CD4-positive, alpha-beta T cell treated with Interleukin-6 at 100 ng/mL for 8 hours (primary cell): Measurements from ENCODE around the gene NPDC1.
A peak's percentile ranks its signal among the peaks of the same experiment; 100 is the strongest.
"Not testable (repeated sequence)": the region's sequence is repeated elsewhere in the genome, so short reads cannot be mapped to it uniquely, and the experiment has no call there.

Experiments used
- DNase-seq: peaks from one replicate; pipeline ENCODE4 v3.0.0-alpha.2; 2020; ENCODE audit warnings: mixed read lengths, low spot score

NPDC1 gene

DNA sequence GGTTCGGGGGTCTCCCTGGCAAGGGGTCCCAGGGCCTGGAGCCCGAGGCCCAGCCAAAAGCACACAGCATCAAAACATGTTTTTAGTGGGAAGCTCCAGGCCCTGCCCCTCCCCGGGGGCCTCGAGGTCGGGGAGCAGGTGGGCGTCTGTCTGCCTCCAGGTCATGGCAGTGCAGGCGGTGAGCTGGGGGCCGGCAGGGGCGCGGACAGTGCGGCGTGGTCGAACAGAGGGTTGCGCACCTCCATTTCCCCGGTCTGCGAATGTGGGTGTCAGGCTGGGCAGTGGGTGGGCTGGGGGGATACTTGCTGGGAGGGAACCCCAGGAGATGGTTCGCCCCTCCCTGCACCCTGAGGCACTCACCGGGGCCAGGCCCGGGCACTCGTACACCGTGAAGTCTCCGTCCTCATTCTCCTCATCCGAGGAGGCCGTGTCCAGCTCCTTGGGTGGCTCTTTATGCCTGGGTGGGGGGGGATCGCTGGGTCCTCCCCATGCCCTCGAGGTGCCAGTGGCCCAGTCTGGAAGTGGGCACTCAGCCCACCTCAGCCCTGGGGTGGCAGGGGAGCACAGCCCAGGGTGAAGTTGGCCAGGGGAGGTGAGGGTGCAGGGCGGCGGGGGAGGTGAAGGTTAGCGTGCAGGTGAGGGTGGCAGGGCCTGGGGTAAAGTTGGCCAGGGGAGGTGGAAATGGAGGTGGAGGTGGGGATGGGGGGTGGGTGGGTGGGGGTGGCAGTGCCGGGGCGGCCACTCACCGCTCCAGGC, 6.2 kb downstream of the NPDC1 start:
- no peak for DNase-seq

DNA sequence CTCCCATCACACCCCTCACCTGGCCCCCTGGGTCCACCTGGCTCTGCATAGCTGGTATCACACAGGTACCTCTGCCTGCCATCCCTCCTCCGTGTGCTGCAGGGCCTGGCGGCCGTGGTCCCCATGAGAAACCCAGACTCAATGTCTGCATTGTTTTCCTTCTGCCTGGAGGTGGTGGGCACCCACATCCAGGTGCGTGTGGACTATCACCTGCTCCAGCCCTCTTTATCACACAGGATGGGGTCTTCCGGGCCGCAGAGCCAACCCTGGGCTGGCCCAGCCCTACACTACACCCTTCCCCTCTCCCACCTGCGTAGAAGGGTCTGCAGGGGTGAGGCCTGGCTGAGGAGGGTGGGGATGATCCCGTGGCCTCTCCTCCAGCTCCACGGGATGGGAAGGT, 7.1 kb downstream of the NPDC1 start:
- DNase-seq: no peak

DNA sequence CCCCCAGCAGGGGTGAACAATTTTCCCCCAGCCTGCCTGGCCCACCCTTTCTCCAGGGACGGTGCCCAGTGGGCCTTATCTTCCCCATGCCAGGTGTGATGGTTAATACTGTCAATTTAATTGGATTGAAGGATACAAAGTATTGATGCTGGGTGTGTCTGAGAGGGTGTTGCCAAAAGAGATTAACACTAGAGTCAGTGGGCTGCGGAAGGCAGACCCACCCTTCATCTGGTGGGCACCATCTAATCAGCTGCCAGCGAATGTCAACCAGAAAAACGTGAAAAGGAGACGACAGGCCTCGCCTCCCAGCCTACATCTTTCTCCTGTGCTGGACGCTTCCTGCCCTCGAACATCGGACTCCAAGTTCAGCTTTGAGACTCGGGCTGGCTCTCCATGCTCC, 8.5 kb downstream of the NPDC1 start:
- no peak for DNase-seq

DNA sequence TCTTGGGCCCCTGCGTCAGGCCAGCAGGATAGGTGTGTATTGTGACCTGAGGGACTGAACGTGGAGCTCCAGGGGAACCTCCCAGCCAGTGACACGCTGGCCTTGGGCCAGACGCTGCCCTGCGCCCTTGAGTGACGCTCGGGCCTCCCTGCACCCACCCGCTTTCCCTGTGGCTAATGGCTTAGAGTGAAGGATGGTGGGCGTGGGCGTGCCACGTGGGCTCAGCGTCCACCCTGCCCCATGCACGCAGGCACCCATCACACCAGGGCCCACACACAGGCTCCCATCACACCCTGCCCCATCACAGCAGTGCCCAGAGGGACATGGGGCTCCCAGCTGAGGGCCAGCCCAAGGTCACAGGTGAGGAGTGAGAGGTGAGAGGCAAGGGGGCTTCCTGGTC, 8.9 kb downstream of the NPDC1 start:
- no peak for DNase-seq

DNA sequence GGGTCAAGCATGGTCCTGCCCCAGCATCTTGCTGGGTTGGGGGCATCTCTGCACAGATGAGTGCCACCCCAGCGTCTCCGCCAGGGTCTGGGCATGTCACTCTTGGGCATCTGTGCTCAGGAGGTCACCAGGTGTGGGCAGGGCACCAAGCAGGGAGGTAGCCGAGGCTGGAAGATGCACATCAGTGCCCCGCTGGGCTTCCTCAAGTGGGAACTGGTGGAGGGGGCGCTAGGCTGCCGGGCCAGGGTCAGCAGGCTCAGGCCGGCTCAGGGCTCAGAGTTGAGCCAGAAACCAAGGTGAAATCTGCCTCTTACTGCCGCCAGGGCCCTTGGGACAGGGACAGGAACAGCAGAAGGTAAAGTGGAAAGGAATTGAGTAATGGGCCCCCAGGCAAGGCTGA, 10.0 kb downstream of the NPDC1 start:
- DNase-seq: no peak

DNA sequence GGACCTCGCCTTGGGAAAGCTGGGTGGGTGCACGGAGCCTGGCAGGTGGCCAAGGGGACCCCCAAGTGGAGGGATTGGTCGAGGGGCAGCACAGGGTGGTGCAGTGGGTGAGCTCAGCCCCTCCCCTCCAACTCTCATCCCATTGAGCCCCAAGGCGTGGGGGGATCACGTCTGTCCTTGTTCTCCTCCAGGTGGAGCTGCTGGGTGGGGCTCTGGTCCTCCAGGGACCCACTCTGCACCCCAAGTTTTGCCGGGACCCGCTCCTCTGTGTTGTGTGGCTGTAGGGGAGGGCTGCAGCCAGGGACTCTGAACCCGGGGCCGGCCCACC, 10.5 kb downstream of the NPDC1 start:
- no peak for DNase-seq

DNA sequence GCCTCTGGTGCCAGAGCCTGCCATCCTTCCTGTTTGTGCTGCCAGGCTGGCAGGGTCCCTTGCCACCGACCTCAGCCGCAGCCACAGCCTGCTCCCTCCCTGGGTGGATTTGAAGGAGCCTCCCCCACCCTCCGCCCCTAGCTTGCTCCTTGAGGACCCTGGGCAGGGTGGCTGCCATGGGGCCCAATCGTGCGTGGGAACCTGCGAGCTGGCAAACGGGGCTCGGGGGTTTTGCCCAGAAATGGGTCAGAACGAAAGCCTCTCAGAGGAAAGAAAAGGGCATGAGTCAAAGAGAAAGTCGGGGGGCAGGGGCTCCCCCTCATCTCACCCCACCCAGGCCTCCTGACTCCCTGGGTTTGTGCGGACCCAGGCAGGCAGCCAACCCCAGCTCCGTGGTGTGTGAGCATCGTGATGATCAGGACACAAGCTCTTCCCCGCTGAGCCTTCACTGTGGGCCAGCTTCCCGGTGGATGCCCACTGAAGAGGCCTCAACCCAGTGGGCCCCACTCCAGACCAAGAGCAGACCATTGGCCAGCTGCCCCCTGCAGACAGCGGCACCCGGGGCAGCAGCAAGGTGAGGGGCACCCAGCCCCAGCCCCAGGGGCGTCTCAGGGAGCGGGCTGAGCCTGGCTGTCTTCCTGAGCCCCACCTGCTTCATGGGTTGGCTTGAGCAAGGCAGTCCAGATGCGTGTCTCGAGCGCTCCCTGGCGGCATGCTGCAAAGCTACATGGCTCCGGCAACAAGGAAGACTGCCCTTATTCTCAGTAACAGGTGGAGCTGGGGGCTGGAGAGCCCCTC, 11.1 kb downstream of the NPDC1 start:
- peak; percentile 89 for DNase-seq

DNA sequence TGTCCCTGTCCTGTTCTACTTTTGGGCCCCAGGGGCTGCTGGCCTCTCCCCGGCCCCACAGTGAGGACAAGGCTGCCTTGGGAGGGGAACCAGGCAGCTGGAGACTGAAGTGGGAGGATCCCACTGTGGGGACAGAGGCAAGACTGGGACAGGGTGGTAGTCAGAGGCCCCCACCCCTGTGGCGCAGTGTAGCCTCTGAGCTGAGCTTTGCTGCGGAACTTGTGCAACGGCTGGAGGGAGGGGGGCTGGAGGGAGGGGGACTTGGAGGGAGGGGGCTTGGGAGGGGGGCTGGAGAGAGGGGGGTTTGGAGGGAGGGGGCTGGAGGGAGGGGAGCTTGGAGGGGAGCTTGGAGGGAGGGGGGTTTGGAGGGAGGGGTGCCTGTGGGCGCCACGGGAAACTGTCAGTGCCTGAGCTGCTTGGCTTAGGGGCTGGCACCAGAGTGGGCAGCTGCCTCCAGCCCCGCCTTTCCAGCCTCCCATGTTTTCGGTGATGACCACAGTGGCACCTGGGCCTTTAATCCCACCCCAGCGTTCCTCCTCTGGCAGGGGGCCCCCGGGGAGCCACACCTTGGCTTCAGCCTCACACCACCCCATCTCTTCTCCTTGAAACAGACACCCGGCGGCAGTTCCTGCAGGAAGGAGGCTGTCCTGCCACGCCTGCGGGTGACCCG, 11.8 kb downstream of the NPDC1 start:
- DNase-seq: no peak

DNA sequence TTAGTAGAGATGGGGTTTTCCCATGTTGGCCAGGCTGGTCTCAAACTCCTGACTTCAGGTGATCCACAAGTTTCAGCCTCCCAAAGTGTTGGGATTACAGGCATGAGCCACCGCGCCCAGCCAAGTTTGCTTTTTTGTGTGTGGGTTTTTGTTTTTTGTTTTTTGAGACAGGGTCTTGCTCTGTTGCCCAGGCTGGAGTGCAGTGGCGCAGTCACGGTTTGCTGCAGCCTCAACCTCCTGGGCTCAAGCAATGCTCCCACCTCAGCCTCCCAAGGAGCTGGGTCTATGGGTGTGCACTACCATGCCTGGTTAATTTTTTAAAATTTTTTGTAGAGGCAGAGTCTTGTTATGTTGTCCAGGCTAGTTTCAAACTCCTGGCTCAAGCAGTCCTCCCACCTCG, 12.5 kb downstream of the NPDC1 start:
- not testable (repeated sequence) for DNase-seq

DNA sequence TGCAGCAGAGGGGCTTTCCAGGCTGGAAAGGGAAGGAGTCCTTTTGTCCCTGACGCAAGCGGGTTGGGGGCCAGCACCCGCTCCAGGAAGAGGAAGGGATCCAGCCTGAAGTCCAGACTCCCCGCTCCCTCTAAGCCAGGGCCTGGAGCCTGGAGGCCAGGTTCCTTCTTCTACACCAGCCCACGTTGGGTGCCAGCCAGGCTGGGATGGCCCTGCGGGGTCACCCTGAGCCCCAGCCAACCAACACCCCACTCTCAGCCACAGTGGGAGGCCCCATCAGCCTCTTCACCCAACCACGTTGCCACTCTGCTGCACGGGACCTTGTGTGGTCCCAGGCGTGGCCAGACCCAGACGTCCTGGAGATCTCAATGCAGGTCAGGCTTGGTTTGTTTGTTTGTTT, 13.1 kb downstream of the NPDC1 start:
- no peak for DNase-seq

DNA sequence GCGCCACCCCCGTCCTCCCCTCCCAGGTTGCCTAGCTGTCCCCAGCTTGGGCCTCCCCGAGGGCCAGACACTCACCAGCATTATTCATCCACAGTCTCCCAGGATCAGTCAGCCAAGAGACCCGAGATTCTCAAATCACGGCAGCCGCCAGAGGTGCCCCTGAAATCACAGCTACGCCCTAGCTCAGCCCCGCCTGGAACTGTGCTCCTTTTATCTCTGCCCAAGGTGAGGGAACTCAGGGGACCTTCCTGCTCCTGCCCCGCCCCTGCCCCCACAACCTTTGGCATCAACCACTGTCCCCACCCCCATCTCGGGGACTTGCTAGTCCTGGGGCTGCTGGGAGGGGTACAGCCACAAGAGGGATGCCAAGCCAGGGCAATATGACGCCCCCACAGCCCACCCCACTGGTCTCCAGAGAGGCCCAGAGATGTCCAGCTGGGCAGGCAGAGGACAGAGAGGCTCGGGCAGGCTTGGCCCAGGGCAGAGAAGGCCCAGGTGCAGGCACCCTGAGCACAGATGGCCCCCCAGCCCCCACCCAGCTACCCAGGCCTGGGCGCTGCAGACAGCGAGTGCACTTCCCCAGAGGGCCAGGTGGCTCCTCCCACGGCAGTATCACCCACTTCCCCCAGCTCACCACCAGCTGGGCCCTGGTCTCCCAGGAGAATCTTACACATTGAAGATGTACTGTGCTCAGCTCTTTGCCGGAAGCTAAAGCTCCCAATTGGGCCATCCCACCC, 13.9 kb downstream of the NPDC1 start, which contains the start of gene FUT7:
FUT7 (minus strand) TSS at position 185 of the 737 bp plus-strand sequence; CDS start at position 88, 97 bp downstream.
- peak; percentile 40 for DNase-seq

DNA sequence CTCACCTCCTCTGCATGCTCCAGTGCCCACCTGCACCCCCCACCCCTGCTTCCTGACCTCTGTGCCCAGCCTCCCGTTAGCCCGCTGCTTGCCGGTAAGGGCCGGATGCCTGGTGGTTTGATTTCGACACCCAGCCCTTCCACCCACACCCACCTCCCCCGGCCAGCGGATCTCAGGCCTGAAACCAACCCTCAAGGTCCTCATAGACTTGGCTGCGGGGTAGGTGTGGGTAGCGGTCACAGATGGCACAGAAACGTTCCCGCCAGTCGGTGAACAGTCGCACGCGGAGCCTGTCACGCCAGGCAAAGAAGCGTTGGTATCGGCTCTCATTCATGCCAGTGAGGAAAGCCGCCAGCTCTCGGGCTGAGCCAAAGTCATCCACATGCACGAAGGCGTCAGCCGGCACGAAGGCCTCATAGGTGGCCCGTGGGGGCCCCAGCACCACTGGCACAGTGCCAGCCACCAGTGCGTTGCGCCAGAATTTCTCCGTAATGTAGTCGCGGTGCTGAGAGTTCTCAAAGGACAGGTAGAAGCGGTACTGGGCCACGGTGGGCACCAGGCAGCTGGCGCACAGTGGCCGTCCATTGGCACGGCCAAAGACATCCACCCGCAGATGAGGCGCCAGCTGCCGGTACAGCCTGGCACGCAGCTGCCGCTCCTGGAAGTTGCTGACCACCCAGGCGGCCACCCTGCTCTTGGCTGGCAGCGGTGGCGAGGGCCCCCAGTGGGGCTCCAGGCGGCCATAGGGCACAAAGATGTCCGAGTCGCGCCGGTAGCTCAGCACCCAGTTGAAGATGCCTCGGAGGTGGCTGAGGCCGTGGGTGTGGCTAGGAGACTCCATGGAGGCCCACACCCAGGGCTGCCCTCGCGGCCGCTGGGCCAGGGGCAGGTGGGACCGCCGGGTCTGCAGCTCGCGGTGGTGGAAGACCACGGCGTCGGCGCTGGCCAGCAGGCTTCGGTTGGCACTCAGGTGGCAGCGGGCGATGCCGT, 15.1 kb downstream of the NPDC1 start:
- DNase-seq: peak; percentile 39

DNA sequence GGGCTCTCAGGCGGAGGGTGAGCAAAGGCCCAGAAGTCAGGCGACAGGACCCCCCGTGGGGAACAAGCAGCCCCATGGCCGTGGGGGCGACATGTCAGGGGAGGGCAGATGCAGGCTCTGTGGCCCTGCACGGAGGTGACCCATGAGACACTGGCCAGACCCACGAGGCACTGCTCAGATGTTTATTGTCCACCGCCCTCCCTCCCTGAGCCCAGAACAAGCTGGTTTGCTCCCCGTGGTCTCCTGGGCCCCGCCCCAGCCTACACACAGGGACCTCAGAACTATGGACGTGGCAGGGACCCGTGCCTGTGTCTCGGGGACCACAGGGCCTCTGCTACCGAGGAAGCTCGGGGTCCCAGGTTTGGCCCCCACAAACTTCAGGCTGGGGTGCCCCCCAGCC, 16.0 kb downstream of the NPDC1 start:
- DNase-seq: no peak

DNA sequence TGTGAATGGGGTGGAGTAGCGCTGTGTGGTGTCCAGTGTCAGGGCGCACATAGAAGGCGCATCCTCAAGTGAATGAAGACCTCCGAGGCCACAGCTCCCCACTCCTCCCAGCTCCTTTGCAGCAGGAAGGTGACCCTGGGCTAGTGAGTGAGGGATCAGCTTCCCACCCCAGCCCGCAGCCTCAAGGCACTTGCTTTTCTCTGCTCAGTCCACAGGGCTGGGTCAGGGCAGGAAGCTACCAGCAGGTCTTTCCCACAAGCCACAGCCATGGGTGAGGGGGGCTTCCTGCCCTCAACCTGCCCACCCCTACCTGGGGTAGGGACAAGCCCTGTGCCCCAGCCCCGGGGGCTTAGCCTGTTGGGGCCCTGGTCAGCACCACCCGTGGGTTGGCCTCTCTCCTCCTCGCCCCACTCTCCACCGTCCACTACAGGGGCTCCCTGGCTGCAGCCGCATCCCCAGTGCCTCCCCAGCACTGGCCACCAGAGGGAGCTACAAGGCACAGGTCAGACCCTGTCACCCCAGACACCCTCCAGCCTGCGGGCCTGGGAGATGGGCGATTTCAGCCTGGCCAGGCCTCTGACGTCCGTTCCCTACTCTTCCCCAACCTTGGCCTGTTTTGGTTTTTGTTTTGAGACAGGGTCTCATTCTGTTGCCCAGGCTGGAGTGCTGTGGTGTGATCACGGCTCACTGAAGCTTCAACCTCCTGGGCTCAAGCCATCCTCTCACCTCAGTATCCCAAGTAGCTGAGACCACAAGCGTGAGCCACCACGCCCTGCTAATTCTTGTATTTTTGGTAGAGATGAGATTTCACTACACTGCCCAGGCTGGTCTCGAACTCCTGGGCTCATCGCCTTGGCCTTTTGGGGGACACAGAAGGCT, 16.7 kb downstream of the NPDC1 start:
- DNase-seq: peak; percentile 58

DNA sequence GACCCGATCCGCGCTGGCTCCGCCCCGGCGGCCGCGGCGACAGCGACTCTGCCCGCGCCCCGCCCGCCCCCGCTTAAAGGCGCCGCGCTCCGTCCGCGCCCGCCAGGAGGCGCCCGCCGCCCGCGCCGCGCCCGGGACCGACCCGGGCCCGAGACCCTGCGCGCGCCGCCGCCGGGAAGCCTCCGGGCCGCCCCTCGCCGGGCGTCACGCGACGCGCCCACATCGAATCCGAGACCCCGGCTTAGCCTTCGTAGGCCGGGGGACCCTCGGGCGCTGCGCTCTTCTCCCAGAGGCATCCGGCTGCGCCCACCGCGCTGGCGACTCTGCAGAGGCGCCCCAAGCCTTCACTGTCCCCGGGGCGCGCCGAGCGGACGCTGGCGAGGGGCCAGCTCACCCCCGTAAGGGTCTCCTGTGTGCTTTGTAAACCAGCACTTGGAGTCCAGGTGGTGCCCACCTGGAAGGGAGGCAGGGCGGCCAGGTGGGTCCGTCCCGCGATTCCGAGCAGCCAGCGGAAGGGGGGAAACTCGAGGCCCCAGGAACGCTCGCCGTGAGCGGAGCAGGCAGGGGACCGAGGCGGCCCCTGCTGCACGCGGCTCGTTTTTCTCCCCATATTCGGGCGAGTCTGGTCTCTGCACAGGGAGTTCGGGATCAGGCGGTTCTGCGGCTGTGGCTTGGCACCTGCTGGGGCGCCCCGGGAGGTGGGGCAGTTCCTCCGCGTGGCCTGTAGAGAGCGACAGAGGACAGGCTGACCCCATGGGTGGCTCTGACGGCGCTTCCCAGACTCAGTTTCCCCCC, 17.5 kb downstream of the NPDC1 start:
- peak; percentile 61 for DNase-seq

DNA sequence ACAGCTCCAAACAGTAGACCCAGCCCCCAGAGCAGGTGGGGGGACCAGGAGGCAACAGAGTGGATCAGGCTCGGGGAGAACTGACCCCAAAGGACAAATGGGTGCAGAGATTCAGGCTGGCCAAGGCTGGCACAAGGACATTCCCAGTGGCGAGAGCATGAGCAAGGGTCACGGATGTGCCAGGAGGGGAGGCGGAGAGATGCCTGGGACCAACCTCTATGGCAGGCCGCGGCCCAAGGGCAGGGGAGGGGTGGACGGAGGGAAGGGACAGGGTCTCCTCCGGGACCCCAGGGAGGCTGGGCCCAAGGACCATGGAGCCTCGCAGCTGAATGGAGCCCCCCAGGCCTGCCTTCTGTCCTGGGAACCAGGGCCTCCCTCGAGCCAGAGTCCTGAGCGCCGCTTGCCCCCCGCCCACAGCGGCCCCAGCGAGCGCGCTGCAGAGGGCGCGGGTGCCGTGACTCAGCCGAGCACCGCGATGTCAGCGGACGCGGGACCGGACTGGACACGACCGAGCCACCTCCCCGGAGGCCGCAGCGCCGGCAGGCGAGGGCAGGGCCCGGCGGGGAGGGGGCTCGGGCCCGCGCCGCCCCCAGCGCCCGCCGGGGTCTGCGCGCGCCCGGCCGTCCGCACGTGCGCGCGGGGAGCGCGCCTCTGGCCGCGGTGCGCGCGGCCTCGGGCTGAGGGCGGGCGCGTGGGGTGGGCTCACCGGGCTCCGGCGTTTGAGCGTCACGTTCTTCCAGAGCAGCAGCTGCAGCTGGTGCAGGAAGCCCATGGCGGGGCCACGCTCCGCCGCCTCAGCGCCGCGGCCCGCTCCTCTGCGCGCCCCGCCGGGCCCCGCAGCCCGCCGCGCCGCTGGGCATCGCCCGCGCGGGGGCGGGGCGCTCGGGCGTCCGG, 18.4 kb downstream of the NPDC1 start, which contains the start of gene ABCA2:
ABCA2 (minus strand) TSS at position 869 of the 894 bp plus-strand sequence; CDS start at position 772, 97 bp downstream.
- no peak for DNase-seq

DNA sequence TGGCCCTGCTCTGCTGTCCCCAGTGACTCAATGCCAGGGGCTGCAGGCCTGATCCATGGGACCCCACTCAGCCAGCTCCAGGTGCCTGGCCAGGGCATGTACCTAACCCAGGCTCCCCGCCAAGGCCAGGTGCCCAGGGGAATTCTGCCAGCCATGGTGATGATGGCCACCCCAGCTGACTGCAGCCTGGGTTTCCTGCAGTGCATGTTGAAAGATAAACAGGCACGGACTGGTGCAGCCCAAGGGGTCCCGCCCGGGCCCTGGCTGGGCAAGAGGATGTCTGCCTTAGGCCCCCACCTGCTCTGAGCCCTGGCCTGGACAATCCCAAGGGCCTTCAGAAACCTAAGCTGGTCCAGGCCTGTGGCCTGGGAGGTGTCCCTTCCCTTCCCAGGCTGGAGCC, 19.1 kb downstream of the NPDC1 start:
- no peak for DNase-seq

DNA sequence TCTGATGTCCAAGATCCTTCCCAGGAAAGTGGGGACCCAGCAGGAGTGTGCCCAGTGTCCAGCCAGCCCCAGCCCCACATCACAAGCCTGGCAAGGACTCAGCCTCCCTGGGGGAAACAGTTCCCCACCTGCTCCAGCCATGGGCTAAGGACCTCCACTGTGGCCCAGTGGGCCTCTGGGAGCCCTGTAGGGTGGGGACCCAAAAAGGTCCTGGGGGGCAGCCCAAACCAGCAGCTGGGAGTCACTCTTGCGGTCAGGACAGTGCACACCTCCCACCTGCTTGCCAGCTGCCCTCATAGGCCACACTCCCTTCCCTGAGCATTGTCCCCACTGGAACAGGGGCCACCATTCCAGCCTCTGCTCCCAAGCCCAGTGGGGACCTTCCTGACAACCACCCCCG, 19.6 kb downstream of the NPDC1 start:
- no peak for DNase-seq
